ENCODE results near the gene SMYD4.
"Not testable (repeated sequence)": the region's sequence is repeated elsewhere in the genome, so short reads cannot be mapped to it uniquely, and the experiment has no call there.

Gene SMYD4

GRCh38 chr17:1779571-1780131 is 50.1 kb downstream of the SMYD4 start:
- DNase-seq, result no peak

GRCh38 chr17:1776857-1777256 is 52.8 kb downstream of the SMYD4 start:
- DNase-seq, result no peak

GRCh38 chr17:1776328-1776727 is 53.4 kb downstream of the SMYD4 start:
- DNase-seq, result no peak

GRCh38 chr17:1774390-1775176 is 55.1 kb downstream of the SMYD4 start:
- DNase-seq, result no peak

GRCh38 chr17:1773696-1774181 is 56.0 kb downstream of the SMYD4 start:
- no peak for DNase-seq

- not testable (repeated sequence) for DNase-seq
Observed at GRCh38 chr17:1773000-1773695, 56.6 kb downstream of the SMYD4 start.

- no peak for DNase-seq
Observed at GRCh38 chr17:1769822-1770477, 59.8 kb downstream of the SMYD4 start.

GRCh38 chr17:1767358-1767757 is 62.3 kb downstream of the SMYD4 start:
- no peak for DNase-seq

GRCh38 chr17:1766382-1767135 is 63.1 kb downstream of the SMYD4 start:
- DNase-seq, result no peak

GRCh38 chr17:1765576-1765975 is 64.1 kb downstream of the SMYD4 start:
- DNase-seq, result no peak

GRCh38 chr17:1764705-1765104 is 65.0 kb downstream of the SMYD4 start:
- DNase-seq, result not testable (repeated sequence)

- peak; percentile 55 for DNase-seq
Observed at GRCh38 chr17:1764284-1764683, 65.4 kb downstream of the SMYD4 start.

GRCh38 chr17:1762901-1763898 is 66.5 kb downstream of the SMYD4 start:
- no peak for DNase-seq

- DNase-seq, result no peak
Observed at GRCh38 chr17:1762233-1762900, 67.3 kb downstream of the SMYD4 start.

- no peak for DNase-seq
Observed at GRCh38 chr17:1759529-1759928, 70.2 kb downstream of the SMYD4 start.

- DNase-seq, result no peak
Observed at GRCh38 chr17:1758807-1759206, 70.9 kb downstream of the SMYD4 start.

GRCh38 chr17:1755827-1756262 is 73.9 kb downstream of the SMYD4 start:
- no peak for DNase-seq

- DNase-seq, result no peak
Observed at GRCh38 chr17:1755252-1755826, 74.4 kb downstream of the SMYD4 start.

GRCh38 chr17:1754430-1755112 is 75.1 kb downstream of the SMYD4 start:
- DNase-seq, result no peak
